ENCODE data around the gene LAMA2.

Gene LAMA2

DNA sequence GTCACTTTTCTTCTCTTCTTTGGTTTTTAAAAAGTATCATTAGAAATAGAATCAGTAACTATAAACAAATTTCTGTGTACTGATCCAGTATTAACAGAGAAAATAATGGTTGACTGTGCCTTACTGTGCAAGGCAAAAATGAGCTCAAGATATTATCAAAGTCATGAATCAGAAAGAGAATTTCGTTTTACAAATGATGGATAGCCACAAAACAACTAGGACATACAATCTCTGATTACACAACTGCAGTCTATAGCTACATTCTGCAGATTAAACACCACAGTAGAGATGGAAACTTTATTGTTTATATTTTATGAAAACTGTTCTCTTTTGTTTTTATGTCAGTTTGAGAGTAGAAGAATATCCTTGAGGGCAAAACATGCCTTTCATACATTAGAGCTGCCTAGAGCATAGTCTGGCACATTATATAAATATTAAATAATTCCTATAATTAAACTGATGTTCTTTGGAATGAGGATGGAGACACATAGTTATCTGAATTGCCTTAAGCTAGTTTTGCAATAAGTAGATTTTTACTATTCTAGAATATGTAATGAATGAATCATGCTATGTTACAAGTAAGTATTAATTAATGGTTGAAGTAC lies 333.1 kb downstream of the LAMA2 start:
- Histone ChIP-seq H3K27me3 (ENCODE audit: control insufficient read depth, insufficient read depth, low read length) (no peaks in the 10 kb centered on the region), H3K4me1 (ENCODE audit: control insufficient read depth, insufficient read depth, low read length) (no peaks in the 10 kb centered on the region), H3K9me3 (ENCODE audit: control insufficient read depth, low read length) (no peaks in the 10 kb centered on the region), H3K9ac (ENCODE audit: low read length) (no peak overlapping the region), H3K4me3 (ENCODE audit: low read length) (no peak overlapping the region), H3K36me3 (ENCODE audit: control insufficient read depth, insufficient read depth, low read length) (no peaks in the 10 kb centered on the region)

DNA sequence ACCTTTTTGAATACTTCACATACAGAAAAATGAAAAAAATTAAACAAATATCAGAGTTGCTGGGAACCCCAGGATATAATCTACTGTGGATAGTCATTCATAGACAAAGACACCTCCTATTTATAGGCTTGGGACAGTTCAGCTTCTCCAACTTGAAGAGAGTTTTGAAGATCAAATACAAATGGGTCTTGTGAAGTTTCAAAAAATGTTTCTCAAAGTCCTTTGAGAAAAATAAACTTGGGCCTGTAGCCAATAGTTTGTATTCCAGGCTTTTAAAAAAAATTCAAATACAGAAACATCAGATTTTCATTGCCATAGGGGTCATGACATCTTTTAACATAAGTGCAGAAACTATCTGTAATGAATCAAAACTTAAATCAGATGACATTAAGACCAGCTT lies 334.8 kb downstream of the LAMA2 start:
- Histone ChIP-seq H3K4me1 (ENCODE audit: control insufficient read depth, insufficient read depth, low read length) (no peaks in the 10 kb centered on the region), H3K9me3 (ENCODE audit: control insufficient read depth, low read length) (no peaks in the 10 kb centered on the region), H3K36me3 (ENCODE audit: control insufficient read depth, insufficient read depth, low read length) (no peaks in the 10 kb centered on the region), H3K4me3 (ENCODE audit: low read length) (no peak overlapping the region), H3K27me3 (ENCODE audit: control insufficient read depth, insufficient read depth, low read length) (no peaks in the 10 kb centered on the region), H3K9ac (ENCODE audit: low read length) (no peak overlapping the region)

DNA sequence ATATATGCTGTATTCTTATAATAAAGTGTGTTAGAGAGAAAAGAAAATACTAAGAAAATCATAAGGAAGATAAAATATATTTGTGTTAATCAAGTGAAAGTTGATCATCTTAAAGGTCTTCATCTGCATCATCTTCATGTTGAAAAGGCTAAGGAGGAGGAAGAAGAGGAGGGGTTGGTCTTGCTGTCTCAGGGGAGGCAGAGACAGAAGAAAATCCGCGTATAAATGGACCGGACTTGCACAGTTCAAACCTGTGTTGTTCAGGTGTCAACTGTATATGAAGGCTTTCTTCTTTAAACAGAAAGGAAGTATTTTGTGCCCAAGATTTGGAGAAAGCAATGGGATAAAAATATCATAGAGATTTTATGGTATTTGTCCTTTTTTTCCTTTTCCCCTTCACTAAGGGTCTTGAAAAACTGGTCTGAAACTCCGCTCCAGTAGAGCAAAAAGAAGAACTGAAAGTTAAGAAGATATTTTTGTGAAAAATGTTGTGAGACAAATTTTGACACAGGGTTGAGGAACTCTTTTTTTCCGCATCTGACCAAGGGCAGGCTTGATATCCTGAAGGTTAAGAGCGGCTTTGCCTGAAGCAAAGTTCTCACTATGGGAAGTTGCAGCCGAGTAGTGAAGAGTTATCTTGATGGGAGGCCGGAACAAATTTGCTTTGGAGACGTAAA lies 350.7 kb downstream of the LAMA2 start:
- H3K36me3 ChIP-seq (ENCODE audit: control insufficient read depth, insufficient read depth, low read length) = no peaks in the 10 kb centered on the region
- H3K9ac ChIP-seq (ENCODE audit: low read length) = no peak overlapping the region
- H3K9me3 ChIP-seq (ENCODE audit: control insufficient read depth, low read length) = no peaks in the 10 kb centered on the region
- H3K4me3 ChIP-seq (ENCODE audit: low read length) = no peak overlapping the region
- H3K4me1 ChIP-seq (ENCODE audit: control insufficient read depth, insufficient read depth, low read length) = no peaks in the 10 kb centered on the region
- no peaks in the 10 kb centered on the region for H3K27me3 ChIP-seq (ENCODE audit: control insufficient read depth, insufficient read depth, low read length)

DNA sequence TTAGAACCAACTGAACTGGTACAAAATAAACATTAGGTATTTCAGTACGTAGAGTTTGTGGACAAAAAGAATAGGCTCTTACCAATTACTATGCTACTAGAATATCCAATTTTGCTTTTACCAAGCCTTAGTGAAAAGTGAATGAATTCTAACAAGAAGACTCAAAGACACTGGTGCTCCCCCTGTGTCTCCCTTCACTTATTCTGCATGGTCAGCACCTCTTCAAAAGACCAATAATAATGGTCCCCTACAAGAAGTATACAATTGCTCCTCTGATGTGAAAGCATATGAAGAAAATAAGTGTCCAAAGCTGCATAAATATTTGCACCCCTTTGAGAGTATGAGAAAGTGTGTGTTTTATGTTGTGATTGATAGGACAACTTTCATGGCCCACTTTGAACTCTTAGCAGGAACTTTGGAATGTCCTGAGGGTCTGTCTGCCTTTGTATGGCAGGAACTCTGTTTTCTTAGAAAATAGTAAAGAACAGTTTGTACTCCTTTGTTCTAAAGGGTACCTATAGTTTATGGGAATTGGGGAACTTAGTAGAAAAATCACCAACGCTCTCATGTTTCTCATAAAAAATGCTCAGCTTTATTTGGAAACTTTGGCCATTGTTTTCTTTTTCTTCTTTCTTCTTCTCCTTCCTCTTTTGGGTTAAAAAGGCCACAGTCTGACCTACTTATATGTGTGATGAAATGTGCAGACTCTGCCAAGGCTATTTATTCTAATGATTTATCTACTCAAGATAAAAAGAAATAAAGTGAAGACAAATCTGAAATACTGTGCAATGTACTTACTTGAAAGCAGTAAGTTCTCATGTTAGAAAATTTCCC lies 352.4 kb downstream of the LAMA2 start:
- Histone ChIP-seq H3K4me3 (ENCODE audit: low read length) (no peak overlapping the region), H3K27me3 (ENCODE audit: control insufficient read depth, insufficient read depth, low read length) (no peaks in the 10 kb centered on the region), H3K4me1 (ENCODE audit: control insufficient read depth, insufficient read depth, low read length) (no peaks in the 10 kb centered on the region), H3K9ac (ENCODE audit: low read length) (no peak overlapping the region), H3K9me3 (ENCODE audit: control insufficient read depth, low read length) (no peaks in the 10 kb centered on the region), H3K36me3 (ENCODE audit: control insufficient read depth, insufficient read depth, low read length) (no peaks in the 10 kb centered on the region)

DNA sequence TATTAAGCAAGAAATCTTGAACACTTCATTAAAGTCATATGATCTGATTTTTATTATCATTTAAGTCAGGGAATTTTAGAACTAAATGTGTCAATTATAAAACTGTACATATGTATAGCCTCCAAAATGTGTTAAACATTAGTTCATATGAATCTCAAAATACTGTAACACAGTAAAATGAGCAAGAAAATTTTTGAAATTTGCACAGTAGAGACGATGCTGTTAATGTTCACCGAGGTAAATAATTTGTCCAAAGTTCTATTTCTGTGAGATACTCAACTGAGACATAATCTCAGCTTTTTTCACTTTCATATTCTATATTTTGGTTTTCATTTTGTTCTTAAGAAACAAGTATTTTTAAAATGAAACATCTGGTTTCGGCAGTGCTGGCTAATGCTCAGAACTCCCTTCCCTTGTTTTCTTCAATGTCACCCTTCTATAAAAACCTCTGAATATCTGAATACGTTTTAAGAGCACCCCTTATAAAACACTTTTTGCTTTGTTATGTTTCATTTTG lies 353.1 kb downstream of the LAMA2 start:
- Histone ChIP-seq H3K27me3 (ENCODE audit: control insufficient read depth, insufficient read depth, low read length) (no peaks in the 10 kb centered on the region), H3K9ac (ENCODE audit: low read length) (no peak overlapping the region), H3K36me3 (ENCODE audit: control insufficient read depth, insufficient read depth, low read length) (no peaks in the 10 kb centered on the region), H3K9me3 (ENCODE audit: control insufficient read depth, low read length) (no peaks in the 10 kb centered on the region), H3K4me1 (ENCODE audit: control insufficient read depth, insufficient read depth, low read length) (no peaks in the 10 kb centered on the region), H3K4me3 (ENCODE audit: low read length) (no peak overlapping the region)

DNA sequence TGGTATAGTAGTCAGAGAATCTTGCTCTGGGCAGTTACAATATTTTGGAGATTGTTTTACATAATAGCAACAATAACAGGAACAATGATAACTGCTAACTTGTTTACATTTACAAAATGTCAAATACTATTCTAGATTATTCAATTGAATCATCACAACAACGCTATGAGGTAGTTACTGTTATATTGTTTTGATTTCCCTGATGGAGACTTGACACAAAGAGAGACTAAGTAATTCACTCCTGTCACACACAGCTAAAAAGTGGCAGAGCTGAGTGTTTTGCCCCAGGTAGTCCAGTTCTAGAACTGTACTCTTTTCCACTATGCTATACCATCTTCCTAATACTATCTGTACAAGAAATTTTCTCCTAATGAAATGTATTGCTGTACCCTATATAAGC lies 356.1 kb downstream of the LAMA2 start:
- Histone ChIP-seq H3K4me3 (ENCODE audit: low read length) (no peak overlapping the region), H3K4me1 (ENCODE audit: control insufficient read depth, insufficient read depth, low read length) (no peaks in the 10 kb centered on the region), H3K9ac (ENCODE audit: low read length) (no peak overlapping the region), H3K36me3 (ENCODE audit: control insufficient read depth, insufficient read depth, low read length) (no peaks in the 10 kb centered on the region), H3K27me3 (ENCODE audit: control insufficient read depth, insufficient read depth, low read length) (no peaks in the 10 kb centered on the region), H3K9me3 (ENCODE audit: control insufficient read depth, low read length) (no peaks in the 10 kb centered on the region)

DNA sequence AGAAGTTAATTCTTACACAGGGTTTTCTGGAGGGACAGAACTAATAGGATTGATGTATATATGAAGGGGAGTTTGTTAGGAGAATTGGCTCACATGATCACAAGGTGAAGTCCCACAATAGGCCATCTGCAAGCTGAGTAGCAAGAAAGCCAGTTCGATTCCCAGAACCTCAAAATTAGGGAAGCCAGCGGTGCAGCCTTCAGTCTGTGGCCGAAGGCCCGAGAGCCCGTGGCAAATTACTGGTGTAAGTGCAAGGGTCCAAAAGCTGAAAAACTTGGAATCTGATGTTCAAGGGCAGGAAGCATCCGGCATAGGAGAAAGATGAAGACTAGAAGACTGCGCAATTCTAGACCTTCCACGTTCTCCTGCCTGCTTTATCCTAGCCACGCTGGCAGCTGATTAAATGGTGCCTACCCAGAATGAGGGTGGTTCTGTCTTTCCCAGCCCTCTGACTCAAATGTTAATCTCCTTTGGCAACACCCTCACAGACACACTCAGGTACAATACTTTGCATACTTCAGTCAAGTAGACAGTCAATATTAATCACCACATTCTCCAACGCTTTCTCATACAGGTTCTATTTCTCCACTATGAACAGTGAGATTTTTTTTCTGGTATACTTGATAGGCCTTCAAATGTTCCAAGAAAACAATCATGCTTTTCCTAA lies 357.0 kb downstream of the LAMA2 start:
- Histone ChIP-seq H3K9ac (ENCODE audit: low read length) (no peak overlapping the region), H3K4me1 (ENCODE audit: control insufficient read depth, insufficient read depth, low read length) (no peaks in the 10 kb centered on the region), H3K4me3 (ENCODE audit: low read length) (no peak overlapping the region), H3K9me3 (ENCODE audit: control insufficient read depth, low read length) (no peaks in the 10 kb centered on the region), H3K36me3 (ENCODE audit: control insufficient read depth, insufficient read depth, low read length) (no peaks in the 10 kb centered on the region), H3K27me3 (ENCODE audit: control insufficient read depth, insufficient read depth, low read length) (no peaks in the 10 kb centered on the region)

DNA sequence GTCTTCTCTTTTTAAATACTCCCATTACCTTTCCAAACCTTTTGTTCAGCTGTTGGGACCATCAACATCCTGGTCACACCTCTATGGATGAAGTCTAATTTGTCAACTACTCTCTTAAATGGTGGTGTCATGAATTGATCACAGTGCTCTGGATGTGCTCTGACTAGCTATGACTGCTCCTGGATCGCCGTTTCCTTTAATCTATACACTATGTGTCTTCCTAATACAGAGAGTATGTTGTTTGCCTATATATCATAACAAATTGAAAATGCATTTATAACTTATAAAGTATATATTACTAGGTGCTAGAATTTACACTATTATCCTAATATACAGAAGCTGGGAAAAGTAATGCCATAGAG lies 357.5 kb downstream of the LAMA2 start:
- no peaks in the 10 kb centered on the region for H3K36me3 ChIP-seq (ENCODE audit: control insufficient read depth, insufficient read depth, low read length)

DNA sequence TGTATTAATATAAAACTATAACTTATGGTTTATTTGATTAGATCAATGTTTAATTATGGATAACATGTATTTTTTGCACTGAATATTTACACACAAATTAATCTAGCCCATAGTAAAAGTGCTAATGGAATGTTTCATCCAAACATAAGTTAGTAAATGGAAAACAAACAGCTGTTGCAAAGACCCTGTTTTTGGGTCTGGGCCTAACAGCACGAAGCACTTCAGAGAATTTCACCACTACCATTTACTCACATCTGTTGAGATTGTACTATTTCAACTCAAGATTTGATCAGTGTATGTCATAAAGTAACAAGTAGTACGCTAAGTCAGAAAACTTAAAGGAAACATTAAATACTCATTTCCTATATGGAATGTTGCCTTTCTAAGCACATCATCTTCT lies 359.6 kb downstream of the LAMA2 start:
- Histone ChIP-seq H3K36me3 (ENCODE audit: control insufficient read depth, insufficient read depth, low read length) (no peaks in the 10 kb centered on the region), H3K27me3 (ENCODE audit: control insufficient read depth, insufficient read depth, low read length) (no peaks in the 10 kb centered on the region)

More for the DNA sequence above, 357.5 kb downstream of the LAMA2 start:
- no peaks in the 10 kb centered on the region for H3K4me1 ChIP-seq (ENCODE audit: control insufficient read depth, insufficient read depth, low read length)
- no peak overlapping the region for H3K9ac ChIP-seq (ENCODE audit: low read length)
- H3K27me3 ChIP-seq (ENCODE audit: control insufficient read depth, insufficient read depth, low read length) = no peaks in the 10 kb centered on the region
- H3K4me3 ChIP-seq (ENCODE audit: low read length) = no peak overlapping the region
- H3K9me3 ChIP-seq (ENCODE audit: control insufficient read depth, low read length) = no peaks in the 10 kb centered on the region

DNA sequence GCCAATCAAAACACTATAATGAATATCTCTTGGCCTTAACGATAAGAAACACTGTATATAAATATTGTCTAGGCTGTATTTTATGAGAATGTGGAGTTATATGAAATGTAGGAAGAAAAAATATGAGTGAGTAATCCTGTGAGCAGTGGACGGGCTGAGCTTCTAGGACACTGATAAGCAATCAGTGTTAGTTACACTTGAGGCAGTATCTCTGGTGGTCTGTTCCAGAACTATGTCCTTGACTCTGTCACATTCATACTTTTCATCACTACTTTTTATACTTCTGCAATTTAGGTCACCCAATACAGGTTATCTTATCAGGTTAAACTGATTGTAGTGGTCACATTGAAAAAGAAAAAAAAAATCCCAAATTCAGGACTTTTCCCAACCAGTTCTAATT lies 360.4 kb downstream of the LAMA2 start:
- no peaks in the 10 kb centered on the region for H3K4me1 ChIP-seq (ENCODE audit: control insufficient read depth, insufficient read depth, low read length)
- no peaks in the 10 kb centered on the region for H3K36me3 ChIP-seq (ENCODE audit: control insufficient read depth, insufficient read depth, low read length)
- H3K9me3 ChIP-seq (ENCODE audit: control insufficient read depth, low read length) = no peaks in the 10 kb centered on the region
- H3K4me3 ChIP-seq (ENCODE audit: low read length) = no peak overlapping the region
- no peak overlapping the region for H3K9ac ChIP-seq (ENCODE audit: low read length)
- H3K27me3 ChIP-seq (ENCODE audit: control insufficient read depth, insufficient read depth, low read length) = no peaks in the 10 kb centered on the region

More for the DNA sequence above, 359.6 kb downstream of the LAMA2 start:
- H3K4me3 ChIP-seq (ENCODE audit: low read length) = no peak overlapping the region
- H3K9me3 ChIP-seq (ENCODE audit: control insufficient read depth, low read length) = no peaks in the 10 kb centered on the region
- no peak overlapping the region for H3K9ac ChIP-seq (ENCODE audit: low read length)
- H3K4me1 ChIP-seq (ENCODE audit: control insufficient read depth, insufficient read depth, low read length) = no peaks in the 10 kb centered on the region

DNA sequence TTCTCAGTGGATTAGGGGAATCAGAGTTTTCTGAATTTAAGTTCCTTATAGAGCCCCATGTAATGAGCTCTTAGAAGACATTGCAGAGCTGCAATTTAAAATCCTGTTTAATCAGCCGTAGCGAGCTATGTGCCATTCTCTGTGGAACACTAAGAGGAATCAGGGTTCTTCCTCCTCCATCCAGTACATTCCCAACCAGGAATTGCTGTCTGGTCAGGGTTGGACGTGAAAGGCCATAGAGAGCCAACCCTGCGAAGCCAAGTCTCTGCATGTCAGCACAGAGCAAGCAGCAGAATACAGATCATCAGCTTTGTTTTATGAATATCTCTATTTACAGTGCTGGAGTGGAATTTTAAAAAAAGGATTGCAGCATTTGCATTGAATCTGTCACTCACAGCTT lies 366.0 kb downstream of the LAMA2 start:
- H3K4me3 ChIP-seq (ENCODE audit: low read length) = no peak overlapping the region
- no peaks in the 10 kb centered on the region for H3K27me3 ChIP-seq (ENCODE audit: control insufficient read depth, insufficient read depth, low read length)
- H3K36me3 ChIP-seq (ENCODE audit: control insufficient read depth, insufficient read depth, low read length) = no peaks in the 10 kb centered on the region
- no peaks in the 10 kb centered on the region for H3K9me3 ChIP-seq (ENCODE audit: control insufficient read depth, low read length)
- no peaks in the 10 kb centered on the region for H3K4me1 ChIP-seq (ENCODE audit: control insufficient read depth, insufficient read depth, low read length)
- H3K9ac ChIP-seq (ENCODE audit: low read length) = no peak overlapping the region
